GM12872 (cell line): ENCODE data around the gene IRAK2.
A peak's percentile ranks its signal among the peaks of the same experiment; 100 is the strongest.

ENCODE experiments used
- TF ChIP-seq, protein P1 (sequence below): IDR thresholded peaks from 3 replicates; pipeline ENCODE4 v1.5.1; 2011; ENCODE audit warnings: low read depth, mild to moderate bottlenecking, low read length, moderate library complexity; ENCODE audit not compliant: insufficient read depth

IRAK2 gene

DNA sequence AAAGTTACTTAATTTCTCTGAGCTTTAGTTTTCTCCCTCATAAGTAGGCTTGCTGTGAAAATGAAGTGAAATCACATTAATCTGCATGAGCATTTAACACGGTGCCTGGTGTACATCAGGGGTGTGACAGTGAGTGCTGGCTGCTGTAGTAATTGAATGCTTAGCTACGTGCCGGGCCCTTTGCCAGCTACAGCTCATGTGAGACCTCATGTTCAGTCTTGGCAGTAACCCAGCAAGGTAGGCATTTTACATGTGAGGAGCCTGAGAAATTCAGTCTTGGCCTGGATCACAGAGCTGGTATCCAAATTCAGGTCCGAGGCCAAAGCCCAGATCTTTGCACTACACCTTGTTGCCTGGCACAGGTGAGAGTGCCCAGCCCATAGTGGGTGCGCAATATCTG, 118.9 kb downstream of the IRAK2 start:
- TF ChIP-seq, protein P1, sequence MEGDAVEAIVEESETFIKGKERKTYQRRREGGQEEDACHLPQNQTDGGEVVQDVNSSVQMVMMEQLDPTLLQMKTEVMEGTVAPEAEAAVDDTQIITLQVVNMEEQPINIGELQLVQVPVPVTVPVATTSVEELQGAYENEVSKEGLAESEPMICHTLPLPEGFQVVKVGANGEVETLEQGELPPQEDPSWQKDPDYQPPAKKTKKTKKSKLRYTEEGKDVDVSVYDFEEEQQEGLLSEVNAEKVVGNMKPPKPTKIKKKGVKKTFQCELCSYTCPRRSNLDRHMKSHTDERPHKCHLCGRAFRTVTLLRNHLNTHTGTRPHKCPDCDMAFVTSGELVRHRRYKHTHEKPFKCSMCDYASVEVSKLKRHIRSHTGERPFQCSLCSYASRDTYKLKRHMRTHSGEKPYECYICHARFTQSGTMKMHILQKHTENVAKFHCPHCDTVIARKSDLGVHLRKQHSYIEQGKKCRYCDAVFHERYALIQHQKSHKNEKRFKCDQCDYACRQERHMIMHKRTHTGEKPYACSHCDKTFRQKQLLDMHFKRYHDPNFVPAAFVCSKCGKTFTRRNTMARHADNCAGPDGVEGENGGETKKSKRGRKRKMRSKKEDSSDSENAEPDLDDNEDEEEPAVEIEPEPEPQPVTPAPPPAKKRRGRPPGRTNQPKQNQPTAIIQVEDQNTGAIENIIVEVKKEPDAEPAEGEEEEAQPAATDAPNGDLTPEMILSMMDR: no peak

DNA sequence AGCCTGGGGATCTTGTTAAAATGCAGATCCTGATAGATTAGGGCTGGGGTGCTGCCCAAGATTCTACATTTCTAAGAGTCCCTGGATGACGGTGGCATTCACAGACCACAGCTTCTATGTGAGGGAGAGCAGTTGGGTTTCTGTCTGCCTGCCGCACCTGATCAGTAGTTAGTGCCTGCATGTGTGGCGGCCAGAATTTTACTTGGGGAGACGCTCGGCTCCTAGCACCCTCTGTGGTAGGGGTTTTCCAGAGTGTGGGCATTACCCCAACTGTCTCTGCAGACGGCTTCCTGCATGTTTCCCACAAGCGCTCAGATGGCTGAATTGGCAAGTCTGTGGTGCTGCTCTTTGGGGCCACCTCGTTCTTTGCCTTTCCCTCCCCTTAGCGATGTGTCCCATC, 119.8 kb downstream of the IRAK2 start:
- TF ChIP-seq, protein P1: no peak

DNA sequence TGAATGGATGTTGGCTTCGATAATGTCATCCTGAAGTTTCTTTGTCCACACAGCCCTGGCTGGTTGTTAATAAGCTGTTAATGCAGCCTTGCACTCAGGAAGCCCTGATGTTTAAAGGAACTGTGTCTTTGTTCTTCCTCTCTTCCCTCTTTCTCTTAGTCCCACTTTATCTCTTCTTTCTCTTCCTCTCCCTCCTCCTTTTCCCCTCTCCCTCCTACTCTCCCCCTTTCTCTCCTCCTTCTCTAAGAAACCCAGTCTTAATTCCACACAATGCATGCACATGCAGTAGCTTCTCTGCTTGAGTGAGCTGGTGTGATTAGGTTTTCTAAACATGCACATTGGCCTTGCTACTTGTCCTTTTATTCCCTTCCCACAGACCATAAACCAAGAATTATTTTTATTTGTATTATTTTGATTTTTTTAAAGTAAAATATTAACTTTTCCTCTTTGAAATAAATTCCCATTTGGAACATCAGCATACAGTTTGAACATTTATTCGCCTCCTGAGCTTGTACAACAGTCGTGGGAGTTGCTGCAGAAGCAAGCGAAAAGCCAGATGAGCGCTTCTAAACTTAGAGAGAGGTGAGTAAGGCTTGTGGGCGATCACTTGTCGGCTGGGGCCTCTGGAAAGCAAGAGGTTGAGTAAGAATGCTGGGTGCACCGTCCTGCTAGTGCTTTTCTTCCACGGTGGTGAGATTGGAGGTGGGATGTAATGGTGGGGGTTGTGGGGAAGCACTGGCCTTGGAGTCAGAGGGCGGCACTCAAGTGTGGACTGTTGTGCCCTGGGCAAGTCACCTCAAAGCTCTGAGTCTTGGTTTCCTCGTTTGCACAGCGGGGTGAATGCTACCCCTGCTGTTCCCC, 120.8 kb downstream of the IRAK2 start:
- TF ChIP-seq, protein P1: no peak

DNA sequence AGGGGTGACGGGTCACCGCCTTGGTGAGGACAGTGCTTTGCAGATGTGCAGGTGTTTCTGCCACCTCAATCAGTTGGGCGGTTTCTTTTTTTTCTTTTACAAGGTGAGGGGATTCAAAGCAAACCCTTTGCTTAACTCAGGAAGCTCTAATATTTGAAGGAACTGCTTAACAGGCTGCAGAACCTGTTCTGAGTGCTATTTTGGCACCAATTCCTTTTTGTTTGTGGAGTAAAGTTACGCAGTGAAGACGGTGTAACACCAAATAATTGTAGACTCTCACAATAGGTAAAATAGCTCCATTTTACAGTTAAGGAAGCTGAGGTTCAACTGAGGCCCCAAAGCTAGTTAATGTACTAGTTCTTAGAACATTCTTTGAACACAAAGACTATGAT, 121.4 kb downstream of the IRAK2 start:
- TF ChIP-seq, protein P1: no peak

DNA sequence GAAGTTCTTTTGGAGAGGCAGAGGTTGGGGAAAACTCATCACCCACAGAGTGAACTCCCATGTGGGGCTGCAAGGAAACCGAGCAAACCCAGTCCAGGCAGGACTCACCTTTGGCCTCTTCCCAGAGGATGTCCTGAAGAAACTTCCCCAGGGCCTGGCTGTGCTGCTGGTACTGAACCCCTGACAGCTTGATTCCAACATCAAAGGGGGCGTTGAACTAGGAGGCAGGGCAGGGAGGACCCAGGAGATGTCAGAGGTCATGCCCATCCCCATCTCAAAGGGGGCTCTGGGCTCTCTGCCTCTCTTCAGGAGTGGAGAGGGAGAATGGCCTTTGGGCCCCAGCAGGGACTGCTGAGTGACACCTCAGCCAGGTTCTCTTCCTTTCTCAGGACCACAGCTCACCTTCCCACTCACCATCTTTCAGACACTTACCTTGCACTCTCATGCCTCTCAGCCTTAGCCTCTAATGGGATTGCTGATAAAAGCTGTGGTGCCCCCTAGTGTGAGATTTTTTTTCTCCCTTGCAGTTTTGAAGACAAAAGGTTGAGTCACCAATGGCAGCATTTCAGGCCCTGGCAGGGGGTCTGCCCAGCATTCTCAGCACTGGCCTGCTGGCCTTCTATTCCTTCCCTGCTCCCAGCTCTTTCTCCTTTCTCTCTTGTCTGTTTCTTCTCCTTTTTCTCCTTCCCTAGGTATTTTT, 122.0 kb downstream of the IRAK2 start:
- TF ChIP-seq, protein P1: peak; percentile 49

DNA sequence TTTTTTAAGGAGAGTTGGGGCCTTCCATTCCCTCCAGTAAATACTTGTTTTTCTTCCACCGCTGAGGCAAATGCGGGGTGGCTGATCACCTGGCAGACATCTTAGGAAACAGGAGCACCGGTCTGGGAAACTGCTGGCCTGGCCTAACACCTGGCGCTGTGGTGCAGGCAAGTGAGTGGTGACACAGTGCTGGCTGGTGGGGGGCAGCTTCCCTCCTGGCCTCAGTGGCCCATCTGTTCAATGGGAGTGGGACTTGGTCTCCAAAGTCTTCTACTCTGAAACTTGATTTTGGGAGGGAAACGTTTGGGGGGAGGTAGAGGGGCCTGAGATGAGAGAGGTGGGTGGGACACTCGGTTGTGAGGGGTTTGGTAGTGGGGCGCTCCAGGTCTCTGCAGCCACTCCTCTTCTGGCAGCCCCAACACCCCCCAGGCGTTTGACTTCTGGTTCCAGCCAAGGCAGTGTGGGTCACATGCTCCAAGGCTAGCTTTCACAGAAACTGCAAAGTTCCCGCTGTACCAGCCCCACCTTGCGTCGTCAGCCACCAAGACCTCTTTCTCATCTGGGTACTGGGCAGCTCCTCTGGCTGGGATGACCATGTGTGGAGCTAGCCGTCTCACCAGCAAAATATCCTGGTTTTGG, 123.3 kb downstream of the IRAK2 start:
- TF ChIP-seq, protein P1: no peak

DNA sequence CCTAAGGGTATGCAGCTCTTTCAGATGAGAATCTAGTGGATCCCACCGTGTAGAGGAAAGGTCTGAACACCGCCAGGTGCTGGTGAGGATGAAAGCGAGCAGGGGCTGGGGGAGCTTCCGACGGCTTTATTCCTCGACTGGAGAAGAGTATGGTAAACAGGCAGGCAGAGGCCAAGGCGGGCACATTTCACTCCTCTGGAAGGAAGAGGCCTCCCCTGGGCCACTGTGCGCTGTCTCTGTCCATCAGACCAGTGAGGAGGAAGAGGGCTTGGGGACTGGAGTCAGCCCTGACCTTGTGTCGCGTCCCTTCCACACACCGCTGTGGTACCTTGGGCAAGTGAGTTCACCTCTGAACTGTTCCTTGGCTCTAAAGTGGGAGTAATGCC, 123.8 kb downstream of the IRAK2 start:
- TF ChIP-seq, protein P1: no peak
